Transverse colon (tissue), 3 donors: ENCODE results near the gene APOO.

Experiments used
- EP300 ChIP-seq: sonication (generic); formaldehyde crosslinking; IDR thresholded peaks from one replicate; pipeline ENCODE4 v1.6.1; 2017; ENCODE audit warnings: antibody characterized with exemption, low read depth
- POLR2A ChIP-seq: fragments of 450-650 bp; IDR thresholded peaks from one replicate; pipeline ENCODE4 v1.6.1; 2016; ENCODE audit warnings: antibody characterized with exemption, mild to moderate bottlenecking, moderate library complexity
- TF ChIP-seq, protein P1 (sequence below), 5 experiments: fragments of 200-600 bp in 3 of 5; fragments of 450-650 bp in 2 of 5; sonication (generic) in 3 of 5; IDR thresholded peaks; 1 replicate in 2 of 5; 2 replicates in 3 of 5; pipeline ENCODE4 v1.5.1; 2016 to 2017; ENCODE audit warnings: antibody characterized with exemption in 5 of 5, inconsistent platforms in 3 of 5, mild to moderate bottlenecking in 2 of 5, moderate library complexity in 1 of 5

DNA sequence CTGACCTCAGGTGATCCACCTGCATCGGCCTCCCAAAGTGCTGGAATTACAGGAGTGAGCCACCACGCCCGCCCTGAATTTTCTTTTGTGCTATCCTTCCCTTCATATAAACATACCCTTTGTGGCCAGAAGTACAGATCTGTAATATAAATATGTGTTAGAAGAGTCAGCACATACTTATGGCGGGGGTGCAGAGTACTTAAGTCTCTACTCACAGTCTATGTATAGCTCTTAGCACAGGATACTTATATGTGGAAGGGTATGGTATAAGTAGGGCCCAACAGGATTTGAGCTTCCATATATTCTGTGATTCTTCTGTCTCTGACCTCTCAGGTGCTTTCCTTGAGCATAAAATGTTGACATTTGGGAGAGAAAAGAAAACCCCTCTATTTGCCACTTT, 18.3 kb upstream of the APOO start:
- TF ChIP-seq, protein P1, sequence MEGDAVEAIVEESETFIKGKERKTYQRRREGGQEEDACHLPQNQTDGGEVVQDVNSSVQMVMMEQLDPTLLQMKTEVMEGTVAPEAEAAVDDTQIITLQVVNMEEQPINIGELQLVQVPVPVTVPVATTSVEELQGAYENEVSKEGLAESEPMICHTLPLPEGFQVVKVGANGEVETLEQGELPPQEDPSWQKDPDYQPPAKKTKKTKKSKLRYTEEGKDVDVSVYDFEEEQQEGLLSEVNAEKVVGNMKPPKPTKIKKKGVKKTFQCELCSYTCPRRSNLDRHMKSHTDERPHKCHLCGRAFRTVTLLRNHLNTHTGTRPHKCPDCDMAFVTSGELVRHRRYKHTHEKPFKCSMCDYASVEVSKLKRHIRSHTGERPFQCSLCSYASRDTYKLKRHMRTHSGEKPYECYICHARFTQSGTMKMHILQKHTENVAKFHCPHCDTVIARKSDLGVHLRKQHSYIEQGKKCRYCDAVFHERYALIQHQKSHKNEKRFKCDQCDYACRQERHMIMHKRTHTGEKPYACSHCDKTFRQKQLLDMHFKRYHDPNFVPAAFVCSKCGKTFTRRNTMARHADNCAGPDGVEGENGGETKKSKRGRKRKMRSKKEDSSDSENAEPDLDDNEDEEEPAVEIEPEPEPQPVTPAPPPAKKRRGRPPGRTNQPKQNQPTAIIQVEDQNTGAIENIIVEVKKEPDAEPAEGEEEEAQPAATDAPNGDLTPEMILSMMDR (IDR thresholded peaks at IDR 0.05), result no peak
- TF ChIP-seq POLR2A (no peak), EP300 (no peak)
